M059J (cell line): ENCODE data around the gene OXER1. TPM values are rescaled to one million over a fixed set of nuclear protein-coding genes. Genes with fewer than 3 reads are reported as not detected.

Experiments
- DNase-seq: peaks from one replicate; pipeline ENCODE4 v3.0.0-alpha.2; 2012; ENCODE audit warnings: low read depth
- total RNA-seq: library from RNA; depleted of rRNA; stranded (reverse); fragments of >200 nt; shearing (Covaris generic); gene quantifications from 2 replicates; pipeline ENCODE4 v1.2.3, GENCODE V29; 2014

OXER1 gene
- total RNA-seq, 1 experiment from 2014 or later = not detected

DNA sequence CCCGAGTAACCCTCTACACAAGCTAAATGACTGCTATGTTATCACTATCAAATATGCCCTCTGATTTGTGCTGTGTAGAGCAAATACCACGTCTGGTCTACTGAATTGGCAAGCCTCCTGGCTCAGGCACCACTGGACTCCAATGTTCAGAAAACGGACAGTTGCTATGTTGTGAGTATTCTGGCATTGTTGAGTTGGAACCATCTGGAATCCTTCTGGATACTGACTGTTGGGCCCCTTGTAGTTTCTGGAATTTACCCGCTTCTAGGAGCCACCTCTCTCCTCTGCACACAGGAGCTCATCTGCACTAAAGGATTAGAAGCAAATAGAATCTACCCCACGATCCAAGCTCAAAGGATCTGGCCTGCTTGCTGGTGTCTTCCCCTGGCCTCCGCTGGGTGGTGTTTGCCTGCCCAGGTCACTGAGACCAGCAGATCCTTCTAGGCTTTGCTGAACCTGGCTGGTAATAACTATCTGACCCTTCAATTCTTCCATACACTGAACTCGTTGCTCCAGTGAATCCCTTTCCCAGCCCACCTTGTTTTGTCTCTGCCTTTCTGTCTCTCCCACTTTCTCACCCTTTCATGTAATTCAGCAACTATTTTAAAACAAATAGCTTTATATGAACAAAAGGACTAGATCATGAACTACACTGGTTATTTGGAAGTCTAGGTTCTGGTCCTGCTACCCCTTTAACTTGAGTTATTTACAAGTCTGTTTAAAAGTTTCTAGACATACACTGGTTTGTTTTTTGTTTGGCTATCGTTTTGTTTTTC is 30.5 kb upstream of the OXER1 start:
- DNase-seq = peak; percentile 12

DNA sequence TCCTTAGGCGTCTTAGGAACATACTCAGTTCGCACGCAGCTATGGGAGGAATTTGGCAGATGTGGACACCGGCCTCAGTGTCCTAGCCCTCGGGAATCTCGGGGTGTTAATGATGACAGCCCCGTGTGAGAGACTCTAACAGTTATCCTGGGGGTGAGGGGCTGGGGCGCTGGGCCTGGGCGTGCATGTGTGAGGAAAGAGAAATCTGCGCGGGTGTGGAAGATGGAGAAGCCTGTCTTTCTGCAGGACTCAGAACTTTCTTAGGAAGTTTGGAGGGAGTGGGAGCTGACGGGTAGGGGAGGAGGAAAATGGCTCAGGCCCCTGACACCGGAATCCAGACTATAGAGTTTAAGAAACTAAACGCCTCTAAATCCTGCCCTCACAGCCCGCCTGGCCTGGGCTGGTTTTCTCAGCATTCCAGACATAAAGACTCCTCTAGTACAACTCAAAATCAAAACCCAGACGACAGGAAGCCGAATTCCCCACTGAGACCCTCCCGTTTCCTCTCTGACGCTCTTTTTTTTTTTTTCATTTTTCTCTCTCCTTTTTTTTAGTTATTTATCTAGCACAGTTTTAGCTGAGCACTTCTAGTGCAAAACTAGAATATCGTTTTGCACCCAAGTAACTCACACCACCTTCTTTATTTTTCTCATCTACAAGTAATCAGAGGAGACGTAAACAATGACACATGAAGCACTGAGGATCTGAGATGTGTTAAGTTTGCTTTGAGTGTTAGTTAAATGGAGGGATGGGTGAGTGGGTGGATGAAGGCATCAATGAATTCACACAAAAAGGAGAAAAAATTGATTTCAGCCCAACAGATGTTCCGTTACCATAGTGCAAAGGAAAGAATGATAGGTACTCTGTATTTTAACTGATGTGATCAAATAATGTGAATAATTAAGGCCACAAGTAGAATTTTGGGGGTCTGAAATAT is 29.7 kb upstream of the OXER1 start:
- no peak for DNase-seq

DNA sequence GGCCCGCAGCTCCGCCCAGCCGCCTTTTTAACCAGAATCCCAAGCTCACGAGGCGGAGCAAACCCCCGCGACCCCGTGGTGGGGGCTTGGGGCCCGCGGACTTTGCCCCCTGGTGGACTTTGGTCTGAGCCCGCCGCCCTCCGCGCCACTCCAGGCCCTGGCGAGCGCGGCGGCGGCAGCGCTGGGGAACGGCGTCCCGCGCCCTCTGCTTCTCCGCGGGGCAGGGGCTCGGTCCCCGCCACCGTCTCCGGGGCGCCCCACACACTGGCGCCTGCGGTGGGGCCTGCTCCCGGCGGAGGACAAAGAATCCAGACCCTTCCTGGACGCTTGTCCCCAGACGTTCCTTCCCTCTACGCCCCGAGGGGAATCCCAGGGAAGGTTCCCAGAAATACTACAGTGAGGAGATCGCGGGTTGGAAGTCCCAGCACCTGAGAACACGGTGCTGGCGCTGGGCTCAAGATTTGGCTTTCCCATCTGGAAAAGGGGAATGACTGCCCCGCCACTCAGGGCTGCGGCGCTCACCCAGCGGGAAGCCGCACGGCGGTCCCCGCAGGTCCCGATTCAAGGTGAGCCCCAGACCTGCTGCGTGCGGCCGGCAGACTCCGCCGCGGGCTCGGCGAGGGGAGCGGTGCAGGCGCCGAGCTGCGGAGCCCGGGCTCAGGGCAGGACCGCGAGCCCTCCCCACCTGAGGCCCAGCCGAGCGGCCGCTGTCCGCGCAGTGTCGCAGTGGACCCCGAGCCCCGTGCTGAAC is 28.8 kb upstream of the OXER1 start, which contains the start of gene HAAO:
HAAO (minus strand) TSS at position 1 of the 751 bp plus-strand sequence. CDS start 47 bp downstream, outside the sequence.
- DNase-seq = no peak

DNA sequence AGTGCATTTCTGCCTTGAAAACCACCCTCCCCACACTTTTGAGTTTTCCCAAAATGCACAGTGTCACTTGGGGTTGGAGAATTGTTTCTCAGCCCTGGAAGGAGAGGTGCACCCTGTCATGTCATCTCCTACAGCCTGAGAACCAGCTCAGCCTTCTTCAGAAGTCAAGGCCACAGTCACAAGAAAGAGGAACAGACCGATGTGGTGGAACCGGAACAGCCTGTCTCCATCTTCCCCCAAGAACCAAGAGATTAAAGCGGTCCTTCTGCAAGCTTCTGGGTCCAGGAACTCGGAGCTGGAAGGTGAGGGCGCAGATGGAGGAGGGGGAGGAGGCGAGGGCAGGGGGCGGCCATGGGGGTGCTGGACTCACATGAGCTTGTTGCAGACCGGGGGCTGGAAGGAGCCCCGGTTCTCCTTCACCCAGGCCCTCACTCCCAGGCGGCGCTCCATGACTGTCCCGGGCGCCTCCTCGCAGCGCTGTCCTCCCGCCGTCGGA is 28.2 kb upstream of the OXER1 start:
- DNase-seq = no peak

DNA sequence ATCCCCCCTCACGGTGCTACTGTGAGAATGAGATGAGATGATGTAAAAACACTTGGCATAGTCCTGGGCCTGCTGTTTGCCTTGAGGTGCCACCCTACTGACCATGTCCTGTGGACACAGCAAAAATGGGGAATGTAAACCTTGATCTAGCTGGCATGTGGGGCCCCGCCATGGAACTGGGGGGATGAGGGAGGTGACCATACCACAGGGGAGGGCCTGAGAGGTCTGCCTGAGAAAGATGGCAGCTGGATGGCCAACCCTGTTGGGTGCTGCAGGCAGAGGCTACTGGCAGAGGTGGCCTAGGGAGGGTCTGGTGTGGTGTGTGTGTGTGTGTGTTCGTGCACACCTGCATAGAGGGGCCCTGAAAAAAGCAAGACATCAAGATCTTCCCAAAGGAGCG is 27.7 kb upstream of the OXER1 start:
- no peak for DNase-seq

DNA sequence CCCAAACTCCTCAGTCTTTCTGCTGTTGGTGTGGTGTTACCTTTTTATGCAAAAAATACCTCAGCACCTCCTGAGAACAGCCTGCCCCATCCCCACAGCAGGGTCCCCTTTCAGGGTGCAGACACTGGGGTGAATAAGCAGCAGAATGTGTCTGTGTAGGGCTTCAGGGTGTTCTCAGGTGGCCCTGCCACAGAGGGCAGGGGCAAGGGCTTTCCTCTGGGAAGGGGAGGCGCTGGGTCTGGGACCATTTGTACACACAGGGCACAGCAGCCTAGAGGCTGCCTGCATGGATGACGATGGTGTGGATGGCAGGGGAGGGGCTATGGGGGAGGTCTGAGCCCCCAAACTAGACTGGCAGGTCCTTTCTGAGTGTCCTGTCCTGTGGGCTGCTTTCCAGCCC is 25.8 kb upstream of the OXER1 start:
- no peak for DNase-seq

DNA sequence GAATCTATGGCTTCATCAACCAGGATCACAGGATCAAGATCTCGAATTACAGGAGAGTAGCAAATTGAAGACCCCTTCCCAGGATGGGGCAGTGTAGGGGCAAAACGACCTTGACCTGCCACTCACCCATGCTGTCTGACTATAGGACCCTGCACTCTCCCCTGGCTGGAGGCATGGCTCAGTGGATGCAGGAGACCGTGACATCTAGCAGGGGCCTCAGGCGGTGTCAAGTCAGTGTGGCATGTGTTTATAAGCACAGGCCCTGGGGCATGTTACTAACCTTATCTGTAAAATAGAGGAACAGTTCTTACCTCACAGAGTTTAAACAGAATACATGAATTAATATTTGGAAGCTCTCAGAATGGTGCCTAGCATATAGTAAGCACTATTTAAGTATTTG is 24.9 kb upstream of the OXER1 start:
- peak; percentile 15 for DNase-seq

DNA sequence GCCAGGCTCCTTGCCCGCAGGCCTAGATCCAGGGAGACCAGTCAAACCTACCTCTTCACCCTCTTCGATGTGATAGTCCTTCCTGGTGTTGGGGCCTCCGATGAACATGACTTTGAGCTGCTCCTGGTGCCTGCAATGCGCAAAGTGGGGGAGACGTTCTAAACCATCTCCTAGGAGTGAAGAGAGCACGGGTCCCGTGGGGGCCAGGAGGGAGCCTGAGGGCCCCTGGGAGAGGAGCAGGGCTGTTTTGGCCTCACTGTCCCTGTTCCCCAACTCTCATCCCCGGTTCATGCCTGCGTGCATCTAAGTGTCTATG is 24.5 kb upstream of the OXER1 start:
- no peak for DNase-seq

DNA sequence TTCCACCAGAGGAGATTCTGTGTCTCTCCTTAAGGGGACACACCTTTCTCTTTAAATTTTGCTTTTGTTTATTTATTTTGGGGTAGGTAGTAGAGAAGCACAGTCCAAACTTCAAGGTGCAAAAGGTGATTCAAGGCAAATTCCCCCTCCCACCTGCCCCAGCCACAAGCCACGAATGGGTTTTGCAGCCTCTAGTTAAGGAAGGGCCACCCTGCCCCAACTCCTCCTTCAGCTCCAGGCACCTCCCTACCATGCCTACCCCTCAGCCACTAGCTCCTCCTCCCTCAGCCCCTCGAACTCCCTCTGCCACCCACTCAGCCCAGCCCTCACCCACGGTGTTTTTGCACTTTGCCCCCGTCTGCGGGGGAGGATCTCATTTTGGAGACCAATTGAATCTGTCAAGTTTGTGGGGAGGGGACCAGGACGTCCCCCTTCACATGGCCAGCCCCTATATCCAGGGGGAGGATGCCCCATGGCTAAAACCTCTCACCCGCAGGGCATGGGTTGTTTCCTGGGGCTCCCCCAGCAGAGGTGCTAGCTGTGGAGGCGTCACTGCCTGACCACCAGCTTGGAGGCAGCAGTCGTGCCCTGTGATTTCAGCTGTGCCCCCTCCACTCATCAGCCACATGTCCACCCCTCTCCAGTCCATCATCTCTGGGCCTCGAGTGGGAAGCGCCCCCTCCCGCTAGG is 24.0 kb upstream of the OXER1 start:
- no peak for DNase-seq

DNA sequence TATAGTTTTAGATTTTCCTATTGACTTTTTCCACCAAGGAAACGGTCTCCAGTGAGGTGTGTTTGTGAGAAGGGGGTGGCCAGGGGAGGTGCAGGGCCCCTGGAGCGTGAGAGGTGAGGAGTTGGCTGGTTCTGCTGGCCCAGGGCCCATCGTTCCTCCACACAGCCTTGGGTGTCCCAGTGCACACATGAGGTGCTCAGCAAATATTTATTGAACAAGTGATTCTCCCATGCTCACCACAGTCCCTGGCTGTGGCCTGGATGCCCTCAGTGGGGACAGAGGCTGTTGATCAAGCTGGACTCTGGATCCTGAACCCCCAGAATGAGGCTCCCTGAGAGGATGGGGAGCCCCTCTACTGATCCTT is 23.5 kb upstream of the OXER1 start:
- no peak for DNase-seq

DNA sequence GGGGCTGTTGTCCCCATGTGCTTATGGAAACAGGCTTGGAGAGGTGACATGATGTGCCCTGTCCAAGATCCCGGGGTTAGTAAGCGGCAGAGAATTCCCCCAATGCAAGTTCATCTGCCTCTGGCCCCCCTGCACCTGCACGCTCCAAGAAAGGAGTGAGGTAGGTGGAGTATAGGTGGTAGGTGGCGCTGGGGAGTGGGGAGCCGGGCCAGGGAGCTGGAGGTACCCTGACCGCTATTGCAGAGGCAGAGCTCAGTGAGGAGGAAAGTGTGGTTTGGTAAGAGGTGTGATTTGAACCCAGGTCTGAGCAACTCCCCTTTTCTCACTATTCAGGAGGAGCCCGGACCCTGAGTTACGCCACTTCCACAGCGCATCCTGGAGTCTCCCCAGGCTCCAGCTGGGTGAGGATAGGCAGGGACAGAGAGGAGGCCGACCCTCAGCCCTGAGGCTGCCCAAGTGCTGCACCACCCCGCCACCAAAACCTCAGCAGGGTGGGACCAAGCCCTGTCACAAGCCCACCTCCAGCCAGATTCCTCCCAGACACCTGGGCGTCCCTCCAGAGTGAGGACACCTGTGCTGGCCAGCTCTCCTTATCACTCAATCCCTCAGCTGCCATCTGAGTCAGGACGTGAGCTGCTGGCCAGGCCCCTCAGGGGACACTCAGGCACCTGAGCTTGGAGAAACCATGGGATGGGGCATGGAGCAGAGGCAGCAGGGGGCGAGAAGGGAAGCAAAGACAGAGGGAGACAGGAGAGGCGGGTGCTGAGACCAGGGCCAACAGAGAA is 22.8 kb upstream of the OXER1 start:
- no peak for DNase-seq

DNA sequence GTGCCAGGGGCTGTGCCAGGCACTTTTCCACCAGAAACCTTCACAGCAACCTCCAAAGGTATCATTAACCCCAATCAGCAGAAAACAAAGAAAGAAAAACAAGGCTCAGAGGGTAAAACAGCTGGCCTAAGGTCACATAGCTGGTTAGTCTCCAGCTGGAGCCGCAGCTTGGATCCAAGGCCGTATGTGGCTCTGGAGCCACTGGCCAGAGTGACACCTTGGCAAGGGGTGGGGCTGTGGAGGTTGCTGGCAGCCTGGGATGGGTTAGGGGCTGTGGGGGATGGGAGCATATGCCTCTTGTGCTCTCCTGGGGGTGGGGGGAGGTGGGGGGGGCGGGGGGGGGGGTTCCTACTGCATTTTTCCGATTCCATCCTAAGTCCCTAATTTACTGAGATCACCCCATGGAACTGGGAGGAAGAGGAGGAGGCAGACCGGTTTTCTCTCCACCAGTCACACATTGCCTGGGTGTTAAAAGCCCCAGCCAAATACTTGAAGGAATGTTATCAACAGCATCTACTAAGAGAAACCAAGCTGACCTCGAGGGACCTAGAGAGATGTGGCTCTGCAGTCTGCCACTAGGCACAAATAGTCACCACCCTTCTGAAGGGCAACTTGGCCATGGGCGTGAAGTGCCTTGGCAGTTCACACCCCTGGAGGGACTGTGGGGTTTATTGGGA is 20.4 kb upstream of the OXER1 start:
- DNase-seq = no peak

DNA sequence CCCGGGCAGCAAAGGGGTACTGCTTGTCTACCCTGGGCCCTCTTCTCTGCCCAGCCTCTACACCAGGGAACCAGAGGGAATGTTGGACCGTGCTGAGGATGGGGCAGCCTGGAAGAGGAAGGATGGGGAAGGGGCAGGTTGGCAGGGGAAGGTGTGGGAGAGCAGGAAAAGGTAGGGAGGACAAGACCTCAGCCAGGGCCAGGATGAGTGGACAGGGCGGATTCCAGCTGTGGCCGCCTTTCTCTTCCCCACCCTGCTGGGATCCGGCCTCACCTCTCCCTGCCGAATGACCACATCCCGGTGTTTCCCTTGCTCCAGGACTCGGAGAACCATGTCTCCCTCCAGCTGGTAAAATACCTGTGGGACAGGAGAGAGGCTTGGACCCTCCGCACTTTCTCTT is 19.6 kb upstream of the OXER1 start:
- DNase-seq = no peak

DNA sequence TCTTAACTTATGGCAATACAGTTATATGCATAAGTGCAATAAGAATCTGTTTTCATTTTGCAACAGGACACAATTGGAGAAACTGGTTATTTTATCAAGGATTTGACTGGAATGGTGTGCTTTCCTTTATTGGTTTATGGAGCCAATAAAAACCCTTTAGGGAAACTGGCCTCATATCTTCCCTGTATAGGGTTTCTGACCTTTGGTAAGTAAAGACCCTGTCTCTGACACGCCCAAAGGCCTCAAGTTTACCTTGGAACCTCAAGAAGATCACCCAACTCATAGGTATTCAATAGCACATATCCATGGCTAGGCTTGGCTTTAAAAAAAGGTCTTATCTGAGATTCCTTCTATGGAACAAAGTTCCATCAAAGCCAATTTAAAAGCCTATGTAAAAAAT is 17.2 kb upstream of the OXER1 start:
- DNase-seq = no peak

DNA sequence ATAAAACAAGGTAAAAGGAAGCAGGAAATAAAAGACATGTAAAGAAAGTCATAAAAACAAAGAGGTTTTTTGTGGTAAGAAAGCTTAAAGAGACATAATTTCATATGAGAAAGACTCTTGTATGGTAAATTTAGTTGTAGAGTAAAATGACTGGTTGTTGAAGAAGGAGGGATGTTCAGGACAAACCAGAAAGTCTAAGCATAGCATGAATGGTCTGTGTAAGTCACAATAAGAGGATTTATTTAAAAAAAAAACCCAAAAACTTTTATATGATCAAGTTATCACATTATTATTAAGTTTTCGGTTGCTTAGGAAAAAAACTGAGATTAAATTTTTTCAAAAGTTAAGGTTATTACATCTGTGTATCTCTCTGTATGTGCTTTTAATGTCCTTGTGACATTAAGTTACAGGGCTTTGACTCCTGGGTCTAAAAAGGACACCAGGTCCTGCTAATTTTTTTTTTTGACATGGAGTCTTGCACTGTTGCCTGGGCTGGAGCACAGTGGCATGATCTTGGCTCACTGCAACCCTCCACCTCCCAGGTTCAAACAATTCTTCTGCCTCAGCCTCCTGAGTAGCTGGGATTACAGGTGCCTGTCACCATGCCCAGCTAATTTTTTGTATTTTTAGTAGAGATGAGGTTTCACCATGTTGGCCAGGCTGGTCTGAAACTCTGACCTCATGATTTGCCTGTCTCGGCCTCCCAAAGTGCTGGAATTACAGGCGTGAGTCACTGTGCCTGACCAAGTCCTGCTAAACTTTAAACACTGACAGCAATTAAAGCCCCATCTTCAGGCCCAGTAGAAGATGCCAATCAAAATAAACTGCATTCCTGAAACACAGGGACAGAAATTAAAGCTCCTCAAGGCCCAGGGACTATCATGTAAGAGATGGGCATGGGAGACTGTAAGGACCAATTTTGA is 14.2 kb upstream of the OXER1 start:
- DNase-seq = peak; percentile 72

DNA sequence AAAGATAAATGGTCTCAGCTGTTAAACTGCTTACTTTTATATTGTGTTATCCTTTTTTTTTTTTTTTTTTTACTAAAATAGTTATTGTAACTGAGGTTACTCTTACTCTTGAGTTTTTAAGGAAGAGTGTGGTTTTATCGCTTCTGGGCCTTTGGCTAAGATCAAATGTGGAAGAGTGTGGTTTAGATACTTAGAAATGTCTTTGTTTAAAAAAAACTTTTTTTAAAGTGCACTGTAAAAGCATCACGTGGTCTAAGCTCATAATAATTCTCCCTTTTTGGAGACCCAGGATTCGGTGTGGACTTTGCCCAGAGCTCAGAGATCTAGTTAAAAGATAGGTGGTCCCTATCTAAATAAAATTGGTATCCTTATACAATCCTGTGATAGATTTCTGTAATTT is 11.9 kb upstream of the OXER1 start:
- no peak for DNase-seq

DNA sequence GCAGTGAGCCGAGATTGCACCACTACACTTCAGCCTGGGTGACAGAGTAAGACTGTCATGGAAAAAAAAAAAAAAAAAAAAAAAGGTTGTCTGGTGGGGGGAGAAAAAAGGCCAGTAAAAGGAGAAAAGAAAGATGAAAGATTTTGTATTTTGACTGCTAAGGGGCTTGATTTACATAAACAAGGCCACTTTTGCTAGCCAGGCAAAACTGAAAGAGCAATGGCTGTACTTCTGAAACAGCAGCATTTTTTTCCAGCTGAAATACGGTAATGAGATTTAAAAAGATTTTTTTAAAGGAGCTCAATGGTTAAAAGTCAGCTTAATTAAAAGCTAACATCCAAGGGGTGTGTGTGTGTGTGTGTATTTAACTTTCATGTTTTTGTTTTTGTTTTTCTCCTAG is 11.3 kb upstream of the OXER1 start:
- no peak for DNase-seq

DNA sequence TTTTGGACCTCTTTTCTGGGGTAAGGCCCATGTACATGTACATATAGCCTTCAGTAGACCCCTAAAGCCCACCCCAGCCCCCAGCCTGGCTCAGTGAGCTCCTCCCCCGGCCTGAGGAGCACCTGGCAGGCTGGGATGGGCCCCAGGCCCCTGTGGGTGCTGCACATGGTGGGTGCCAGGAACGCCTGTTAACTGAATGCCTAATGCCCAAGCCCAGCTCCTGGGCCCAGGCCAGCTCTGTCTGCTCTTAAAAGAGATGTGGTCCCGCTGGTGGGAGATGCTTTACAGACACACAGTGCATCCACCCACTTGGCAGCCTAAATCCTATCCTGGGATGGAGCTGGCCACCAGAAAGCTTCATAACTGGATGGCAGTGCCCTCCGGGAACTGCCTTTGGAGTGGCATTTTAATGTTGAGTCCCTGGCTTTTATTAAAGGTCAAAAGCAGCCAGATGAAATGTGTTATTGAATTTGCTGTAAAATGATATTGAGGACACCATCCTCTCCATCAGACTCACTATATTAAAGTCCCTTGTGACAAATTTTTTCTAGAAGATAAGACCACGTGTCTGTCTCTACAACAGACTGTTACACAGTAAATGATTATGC is 7.7 kb upstream of the OXER1 start:
- no peak for DNase-seq
